Mesodermal cell (in vitro differentiated cells): Measurements from ENCODE around the gene PPP1R14D.

Source experiments
- H3K27ac ChIP-seq: 2 replicates; pipeline ENCODE4 v1.7.0; 2013; ENCODE audit warnings: mild to moderate bottlenecking, low read depth, low read length, moderate library complexity; ENCODE audit not compliant: severe bottlenecking
- H3K36me3 ChIP-seq: 2 replicates; pipeline ENCODE4 v1.7.1; 2013; ENCODE audit warnings: mild to moderate bottlenecking, low read length, moderate library complexity; ENCODE audit not compliant: control insufficient read depth, insufficient read depth
- H3K4me1 ChIP-seq: one replicate; pipeline ENCODE4 v1.7.1; 2013; ENCODE audit warnings: mild to moderate bottlenecking, low read length; ENCODE audit not compliant: insufficient read depth, control insufficient read depth, poor library complexity, severe bottlenecking
- H3K4me3 ChIP-seq: 2 replicates; pipeline ENCODE4 v1.7.0; 2013; ENCODE audit warnings: low read length, control low read depth, mild to moderate bottlenecking; ENCODE audit not compliant: insufficient read depth, poor library complexity, severe bottlenecking; ENCODE audit errors: extremely low read depth
- H3K9me3 ChIP-seq: 2 replicates; pipeline ENCODE4 v1.7.1; 2013; ENCODE audit warnings: mild to moderate bottlenecking, low read length, moderate library complexity; ENCODE audit not compliant: control insufficient read depth
- WGBS, 2 experiments: methylation state at CpG; one replicate each; pipeline ENCODE4 v1.1.5; 2013; ENCODE audit warnings: missing lambda C conversion rate in 2 of 2; ENCODE audit not compliant: insufficient coverage in 2 of 2; 5-methylcytosine and 5-hydroxymethylcytosine counted together

Gene PPP1R14D

DNA sequence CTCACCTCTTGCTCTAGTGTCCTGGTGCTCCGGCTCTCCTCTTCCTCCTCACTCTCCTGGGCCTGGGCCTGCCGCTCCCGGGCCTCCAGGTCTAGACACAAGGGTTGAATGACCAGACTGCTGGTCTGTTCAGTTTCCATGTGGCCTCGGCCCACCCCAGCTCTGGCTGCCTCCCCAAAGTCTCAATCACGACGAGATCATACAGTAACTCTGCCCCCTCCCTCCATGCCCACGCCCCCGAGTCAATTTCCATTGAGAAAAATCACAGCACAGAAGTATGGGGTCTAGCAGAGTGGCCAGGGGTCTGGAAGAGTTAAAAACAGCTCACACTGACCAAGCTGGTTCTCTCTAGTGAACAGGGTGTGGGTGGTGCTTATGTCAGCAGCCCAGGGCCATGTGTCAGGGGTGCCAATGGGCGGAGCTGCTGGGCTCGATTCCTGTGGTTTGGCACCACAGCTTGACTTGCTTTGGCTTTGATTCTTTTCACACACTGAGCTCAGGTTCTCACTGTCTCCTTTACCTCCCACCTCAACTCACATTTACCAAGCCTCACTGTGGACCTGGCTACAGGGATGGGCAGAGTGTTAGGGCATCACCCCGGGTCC, 51.9 kb downstream of the PPP1R14D start:
- WGBS, 2 experiments: 95 to 96% methylated on average over 8 to 9 of the region's 11 CpGs
- Histone ChIP-seq H3K27ac (no peak overlapping the region), H3K36me3 (peaks cover 74% of the 10 kb centered on the region)

DNA sequence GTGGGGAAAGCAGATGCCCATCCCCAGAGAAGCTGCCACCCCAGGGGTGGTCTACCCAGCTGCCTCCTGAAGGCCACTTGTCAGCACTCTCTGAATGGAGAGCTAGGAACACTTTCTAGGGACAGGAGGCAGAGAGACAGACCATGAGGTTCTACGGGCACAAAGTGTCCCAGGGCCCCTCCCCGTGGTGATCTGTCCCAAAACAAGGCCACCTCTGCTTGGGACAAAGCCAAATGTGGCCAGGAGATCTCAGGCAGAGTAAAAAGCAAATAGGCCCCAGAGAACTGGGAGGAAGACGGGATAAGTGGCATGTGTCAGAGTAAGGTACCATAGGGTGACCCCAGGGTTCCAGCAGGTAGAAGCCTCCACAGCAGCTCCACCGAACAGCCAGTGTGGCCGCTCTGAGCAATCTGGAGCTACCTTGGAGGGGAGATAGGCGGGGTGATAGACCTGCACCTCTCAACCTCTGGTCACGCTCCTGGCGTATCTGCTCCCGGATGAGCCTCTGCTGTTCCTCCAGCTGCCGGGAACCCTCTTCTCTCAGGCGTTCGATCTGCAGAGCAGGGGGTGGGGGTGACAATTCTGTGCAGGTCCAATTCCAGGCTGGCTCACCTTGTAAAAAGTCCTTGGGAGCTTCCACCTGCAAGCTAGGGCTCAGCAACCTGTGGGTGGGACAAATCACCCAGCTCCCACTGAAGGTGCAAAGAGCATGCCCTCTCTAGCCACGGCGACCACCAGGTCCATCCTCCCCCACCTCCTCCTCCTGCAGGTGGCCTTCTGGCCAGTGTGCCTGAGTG, 52.6 kb downstream of the PPP1R14D start:
- WGBS, 2 experiments: 96 to 97% methylated on average over 13 of the region's 14 CpGs

More for the DNA sequence above, 51.9 kb downstream of the PPP1R14D start:
- Histone ChIP-seq H3K4me3 (no peak overlapping the region), H3K9me3 (no peaks in the 10 kb centered on the region), H3K4me1 (no peaks in the 10 kb centered on the region)

GRCh38 chr15:40775007-40775406, 53.5 kb downstream of the PPP1R14D start:
- H3K27ac ChIP-seq: no peak overlapping the region
- H3K4me3 ChIP-seq: no peak overlapping the region
- 86 to 94% methylated on average over 7 to 9 of the region's 10 CpGs for WGBS, 2 experiments
- no peaks in the 10 kb centered on the region for H3K4me1 ChIP-seq
- no peaks in the 10 kb centered on the region for H3K9me3 ChIP-seq
- H3K36me3 ChIP-seq: peaks cover 74% of the 10 kb centered on the region

More for the DNA sequence above, 52.6 kb downstream of the PPP1R14D start:
- Histone ChIP-seq H3K4me3 (no peak overlapping the region), H3K9me3 (no peaks in the 10 kb centered on the region), H3K4me1 (no peaks in the 10 kb centered on the region), H3K27ac (no peak overlapping the region), H3K36me3 (peaks cover 74% of the 10 kb centered on the region)

DNA sequence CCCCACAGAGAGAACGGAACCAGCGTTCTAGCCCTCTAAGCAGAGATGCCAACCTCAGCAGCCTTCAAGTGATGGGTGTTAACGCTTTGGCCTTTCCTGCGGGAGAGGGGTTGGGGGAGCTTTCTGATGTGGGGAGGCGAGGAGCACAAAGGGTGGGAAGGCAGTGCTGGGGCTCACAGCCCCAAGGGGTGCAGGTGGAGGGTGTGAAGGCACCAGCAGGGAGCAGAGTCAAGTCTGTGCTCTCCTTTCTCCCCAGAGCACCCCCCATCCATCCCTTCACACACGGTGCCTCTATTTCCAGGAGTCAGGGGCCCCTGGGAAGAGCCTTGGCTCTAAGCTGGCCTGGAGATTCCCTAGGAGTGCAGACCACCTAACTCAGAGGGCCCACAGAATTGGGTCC, 54.6 kb downstream of the PPP1R14D start:
- Histone ChIP-seq H3K4me1 (peaks cover 8% of the 10 kb centered on the region), H3K9me3 (no peaks in the 10 kb centered on the region), H3K4me3 (no peak overlapping the region), H3K36me3 (peaks cover 65% of the 10 kb centered on the region), H3K27ac (no peak overlapping the region)
- WGBS, 2 experiments: 96% methylated on average over 3 of the region's 6 CpGs; no CpG with 5 or more reads in 1 of the 2 experiments

- H3K9me3 ChIP-seq: no peaks in the 10 kb centered on the region
- H3K4me3 ChIP-seq: no peak overlapping the region
- WGBS, 2 experiments: 98 to 99% methylated on average over 7 to 8 of the region's 8 CpGs
- H3K4me1 ChIP-seq: peaks cover 12% of the 10 kb centered on the region
- peaks cover 65% of the 10 kb centered on the region for H3K36me3 ChIP-seq
- H3K27ac ChIP-seq: no peak overlapping the region
Observed at GRCh38 chr15:40773496-40773895, 55.0 kb downstream of the PPP1R14D start.

DNA sequence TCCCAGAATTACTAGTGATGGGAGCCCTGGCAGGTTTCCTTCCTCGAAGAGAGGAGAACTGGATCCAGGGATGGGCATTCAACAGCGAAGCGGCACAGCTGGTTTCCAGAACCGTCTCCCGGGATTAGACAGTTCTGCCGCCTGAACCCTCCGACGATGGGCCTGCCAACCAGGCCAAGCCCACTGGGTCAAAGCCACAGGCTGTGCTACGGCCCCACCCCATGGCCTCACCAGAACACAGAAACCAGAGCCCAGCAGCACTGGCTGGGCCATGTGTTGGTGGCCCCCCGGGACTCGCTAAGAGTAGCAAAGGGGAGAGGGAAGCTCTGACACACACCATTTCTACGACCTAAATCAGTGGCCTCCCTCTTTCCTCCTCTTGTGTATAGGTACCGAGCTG, 56.5 kb downstream of the PPP1R14D start:
- Histone ChIP-seq H3K27ac (no peak overlapping the region), H3K4me3 (no peak overlapping the region), H3K36me3 (peaks cover 53% of the 10 kb centered on the region), H3K4me1 (peaks cover 20% of the 10 kb centered on the region), H3K9me3 (no peaks in the 10 kb centered on the region)
- 91 to 95% methylated on average over 9 to 11 of the region's 13 CpGs for WGBS, 2 experiments

- H3K4me3 ChIP-seq: no peak overlapping the region
- H3K36me3 ChIP-seq: peaks cover 45% of the 10 kb centered on the region
- whole genome bisulfite sequencing, 2 experiments: 82 to 96% methylated on average over 4 to 5 of the region's 5 CpGs
- peaks cover 28% of the 10 kb centered on the region for H3K4me1 ChIP-seq
- H3K9me3 ChIP-seq: no peaks in the 10 kb centered on the region
- no peak overlapping the region for H3K27ac ChIP-seq
Observed at GRCh38 chr15:40771242-40771641, 57.3 kb downstream of the PPP1R14D start.

DNA sequence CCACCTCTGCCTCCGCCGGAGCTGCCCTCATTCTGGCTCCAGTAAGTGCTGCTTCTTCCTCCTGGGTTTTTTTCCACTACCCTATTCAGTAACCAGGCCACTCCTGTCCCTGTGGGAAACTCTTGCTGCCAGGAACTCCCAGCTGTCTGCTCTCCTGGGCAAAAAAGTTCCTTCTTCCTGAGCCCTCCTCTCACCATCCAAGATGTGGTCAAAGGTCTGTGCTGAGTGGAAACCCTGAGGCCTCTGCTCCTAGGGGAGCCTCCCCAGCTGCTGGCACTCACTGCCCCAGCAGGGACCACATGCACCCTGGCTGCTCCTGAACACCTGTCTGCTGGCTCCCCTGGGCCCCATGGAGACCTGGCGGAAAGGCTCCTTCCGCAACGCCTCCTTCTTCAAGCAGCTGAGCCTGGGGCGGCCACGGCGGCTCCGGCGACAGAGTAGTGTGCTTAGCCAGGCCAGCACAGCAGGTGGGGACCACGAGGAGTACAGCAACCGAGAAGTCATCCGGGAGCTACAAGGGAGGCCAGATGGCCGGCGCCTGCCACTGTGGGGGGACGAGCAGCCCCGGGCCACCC, 58.3 kb downstream of the PPP1R14D start:
- no peak overlapping the region for H3K4me3 ChIP-seq
- WGBS, 2 experiments: 90 to 91% methylated on average over 16 to 17 of the region's 17 CpGs

DNA sequence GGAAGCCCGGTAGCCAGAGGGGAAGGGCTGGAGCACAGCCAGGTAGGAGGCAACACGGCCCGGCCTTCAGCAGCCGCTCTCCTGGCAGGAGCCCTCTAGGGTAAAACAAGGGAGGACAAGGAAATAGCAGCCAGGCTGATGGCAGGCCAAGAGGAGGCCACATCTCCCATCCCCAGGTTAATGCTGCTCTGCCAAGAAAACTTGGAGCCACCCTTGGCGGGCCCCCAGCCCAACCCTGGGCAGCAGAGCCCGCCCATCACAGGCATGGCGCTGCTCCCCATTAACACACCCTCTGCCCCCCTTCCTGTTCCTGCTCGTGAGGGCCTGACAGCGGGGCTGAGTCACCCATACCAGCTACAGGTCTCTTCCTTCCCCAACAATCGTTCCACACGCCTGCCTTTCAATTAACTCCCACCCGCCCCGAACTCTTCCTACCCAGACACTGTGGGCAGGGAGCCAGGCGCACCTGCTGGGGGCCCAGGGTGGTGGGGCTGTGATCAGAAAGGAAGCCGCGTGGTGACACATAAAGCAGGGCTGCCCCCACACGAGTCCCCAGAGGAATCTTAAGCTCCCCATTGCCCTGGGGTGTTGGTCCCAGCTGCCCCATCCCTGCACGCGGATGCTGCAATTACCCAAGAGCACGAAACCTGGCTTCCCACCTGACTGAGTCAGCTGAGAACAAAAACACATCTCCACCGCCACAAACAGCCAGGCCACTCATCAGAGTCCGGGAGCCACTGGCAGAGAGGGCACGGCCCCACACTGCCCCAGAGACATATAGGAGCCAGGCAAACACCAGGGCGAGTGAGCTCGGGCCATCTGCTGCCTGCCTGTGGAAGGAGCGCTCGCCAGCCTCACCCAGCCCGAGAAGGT, 59.0 kb downstream of the PPP1R14D start, which contains the start of gene C15orf62:
TSS of gene C15orf62 (plus strand) at position 707 of the 873 bp plus-strand sequence. CDS start 516 bp downstream, outside the sequence.
- Histone ChIP-seq H3K4me3 (no peak within 1 kb of the TSS), H3K36me3 (peaks cover 28% of the 10 kb centered on the region), H3K27ac (no peak within 1 kb of the TSS), H3K9me3 (no peaks in the 10 kb centered on the region), H3K4me1 (peaks cover 40% of the 10 kb centered on the region)
- WGBS, 2 experiments: 89 to 92% methylated on average over 18 to 22 of the region's 28 CpGs

More for the DNA sequence above, 58.3 kb downstream of the PPP1R14D start:
- peaks cover 34% of the 10 kb centered on the region for H3K4me1 ChIP-seq
- H3K27ac ChIP-seq: no peak overlapping the region
- H3K9me3 ChIP-seq: no peaks in the 10 kb centered on the region
- peaks cover 35% of the 10 kb centered on the region for H3K36me3 ChIP-seq
